HepG2 (cell line): ENCODE data around the gene SNED1. TPM values are rescaled to one million over a fixed set of nuclear protein-coding genes. Genes with fewer than 3 reads are reported as not detected.

Source experiments
- ARID4A ChIP-seq: sonication (generic); formaldehyde crosslinking; IDR thresholded peaks from 2 replicates; pipeline ENCODE4 v1.5.0; 2020; ENCODE audit warnings: mild to moderate bottlenecking, missing genetic modification reagents, borderline replicate concordance
- CREM ChIP-seq, 2 experiments: sonication (generic) in 1 of 2; formaldehyde crosslinking in 1 of 2; IDR thresholded peaks; 2 replicates each; pipeline versions ENCODE4 v1.4.0 to v1.6.1; 2016 to 2020; ENCODE audit warnings: antibody characterized with exemption in 1 of 2, mild to moderate bottlenecking in 1 of 2, missing genetic modification reagents in 1 of 2
- EEA1 ChIP-seq: sonication (generic); formaldehyde crosslinking; IDR thresholded peaks from 2 replicates; pipeline ENCODE4 v1.5.1; 2020; ENCODE audit warnings: mild to moderate bottlenecking, missing genetic modification reagents, borderline replicate concordance
- HNRNPLL ChIP-seq: fragments of 200-400 bp; formaldehyde crosslinking; IDR thresholded peaks from 2 replicates; pipeline ENCODE4 v1.6.1; 2017; ENCODE audit warnings: mild to moderate bottlenecking, low read depth, low read length; ENCODE audit not compliant: poor library complexity, severe bottlenecking
- LCORL ChIP-seq, 2 experiments: fragments of 450-650 bp in 1 of 2; sonication (generic) in 1 of 2; formaldehyde crosslinking in 1 of 2; IDR thresholded peaks; 2 replicates each; pipeline versions ENCODE4 v1.5.0 to v1.6.1; 2017 to 2020; ENCODE audit warnings: antibody characterized with exemption in 1 of 2, missing genetic modification reagents in 1 of 2
- SP140L ChIP-seq: sonication (generic); formaldehyde crosslinking; IDR thresholded peaks from 2 replicates; pipeline ENCODE4 v1.4.0; 2020; ENCODE audit warnings: missing genetic modification reagents, borderline replicate concordance
- TCF7L2 ChIP-seq: IDR thresholded peaks from 2 replicates; pipeline ENCODE4 v1.6.1; 2011; ENCODE audit warnings: mild to moderate bottlenecking, low read depth, low read length, moderate library complexity
- ZNF503 ChIP-seq: sonication (generic); formaldehyde crosslinking; IDR thresholded peaks from 2 replicates; pipeline ENCODE4 v1.4.0; 2020; ENCODE audit warnings: missing genetic modification reagents
- ZNF574 ChIP-seq: sonication (generic); formaldehyde crosslinking; IDR thresholded peaks from 2 replicates; pipeline ENCODE4 v1.4.0; 2020; ENCODE audit warnings: missing genetic modification reagents
- ZNF687 ChIP-seq: sonication (generic); formaldehyde crosslinking; IDR thresholded peaks from 2 replicates; pipeline ENCODE4 v1.5.1; 2020; ENCODE audit warnings: mild to moderate bottlenecking, missing genetic modification reagents, moderate library complexity
- ZNF768 ChIP-seq: sonication (generic); formaldehyde crosslinking; IDR thresholded peaks from 2 replicates; pipeline ENCODE4 v1.4.0; 2020; ENCODE audit warnings: missing genetic modification reagents
- ZNF772 ChIP-seq: sonication (generic); formaldehyde crosslinking; IDR thresholded peaks from 2 replicates; pipeline ENCODE4 v1.5.0; 2020; ENCODE audit warnings: mild to moderate bottlenecking, missing genetic modification reagents
- polyA plus RNA-seq, 8 experiments: library from polyadenylated mRNA; depleted of rRNA in 3 of 8; stranded (reverse) in 7 of 8; unstranded in 1 of 8; fragments of >200 nt; fragmentation: Illumina TruSeq in 4 of 8; extraction: Trizol in 4 of 8; gene quantifications; 2 replicates each; pipeline versions ENCODE4 v1.2.1 to v1.2.3, GENCODE V29; 2011 to 2016; ENCODE audit warnings: low read depth in 4 of 8, missing spikeins in 1 of 8, mixed read lengths in 1 of 8; ENCODE audit not compliant: insufficient read depth in 1 of 8
- total RNA-seq, 5 experiments: library from RNA; depleted of rRNA; stranded (reverse); fragments of >200 nt; fragmentation: Illumina TruSeq; extraction: Trizol; gene quantifications; 2 replicates each; pipeline ENCODE4 v1.2.3, GENCODE V29; 2016; ENCODE audit warnings: low read depth in 1 of 5

The SNED1 gene
- total and polyA plus RNA-seq, 2 of the 13 experiments (the other 11 are each of a cell fraction or from before 2014, with no cell fraction given), result 0.15 to 0.65 TPM

GRCh38 chr2:240966457-240966905 lies 31.9 kb upstream of the SNED1 start (continued):
- TF ChIP-seq ZNF687 (no peak), TCF7L2 (no peak), LCORL (IDR thresholded peaks at IDR 0.05) (no peak), LCORL (CRISPR knock-in tag; IDR thresholded peaks at IDR 0.05) (peak; percentile 11; the same call in 1 of the 2 replicates), CREM (IDR thresholded peaks at IDR 0.05) (no peak), CREM (CRISPR knock-in tag; IDR thresholded peaks at IDR 0.05) (no peak), ARID4A (CRISPR knock-in tag) (peak; percentile 24; the same call in 1 of the 2 replicates), ZNF574 (CRISPR knock-in tag) (peak; percentile 10; the same call in 1 of the 2 replicates), ZNF503 (no peak), ZNF768 (CRISPR knock-in tag) (no peak), EEA1 (CRISPR knock-in tag) (0 out of 2 replicates have a peak, but pooled peaks have one; percentile 6), HNRNPLL (peak; percentile 10), ZNF772 (0 out of 2 replicates have a peak, but pooled peaks have one; percentile 2), SP140L (CRISPR knock-in tag) (no peak)
